AG09319 (cell line): ENCODE measurements around the gene SSBP3.

Source experiments
- DNase-seq: peaks from one replicate; pipeline ENCODE4 v3.0.0-alpha.2; 2010; ENCODE audit warnings: low read depth; ENCODE audit errors: extremely low read depth
- CTCF ChIP-seq: IDR thresholded peaks from 2 replicates; pipeline ENCODE4 v1.5.1; 2011; ENCODE audit warnings: low read depth, mild to moderate bottlenecking, inconsistent platforms, low read length, moderate library complexity

SSBP3 gene

GRCh38 chr1:54257346-54257620, 148.9 kb downstream of the SSBP3 start:
- no peak for DNase-seq

GRCh38 chr1:54256522-54257345, 149.5 kb downstream of the SSBP3 start:
- no peak for TF ChIP-seq CTCF
- DNase-seq: no peak

More at GRCh38 chr1:54257346-54257620, 148.9 kb downstream of the SSBP3 start:
- no peak for TF ChIP-seq CTCF

GRCh38 chr1:54255026-54255702, 151.0 kb downstream of the SSBP3 start:
- DNase-seq: no peak
- TF ChIP-seq CTCF: no peak

GRCh38 chr1:54254055-54254454, 152.1 kb downstream of the SSBP3 start:
- no peak for DNase-seq

GRCh38 chr1:54253480-54253879, 152.7 kb downstream of the SSBP3 start:
- no peak for DNase-seq
- TF ChIP-seq CTCF: no peak

More at GRCh38 chr1:54254055-54254454, 152.1 kb downstream of the SSBP3 start:
- TF ChIP-seq CTCF: no peak

GRCh38 chr1:54252371-54252936, 153.7 kb downstream of the SSBP3 start:
- no peak for DNase-seq
- no peak for TF ChIP-seq CTCF

- no peak for TF ChIP-seq CTCF
- DNase-seq: no peak
Observed at GRCh38 chr1:54250670-54251069, 155.5 kb downstream of the SSBP3 start.
